Globus pallidus (tissue), 1 donor: ENCODE data around the gene DPP9.

ENCODE experiments used
- DNase-seq: peaks from one replicate; pipeline ENCODE4 v3.0.0-alpha.2; 2015; ENCODE audit warnings: low spot score

Gene DPP9

GRCh38 chr19:4656102-4656501, 67.5 kb downstream of the DPP9 start:
- no peak for DNase-seq

- no peak for DNase-seq
Observed at GRCh38 chr19:4654437-4655361, 68.9 kb downstream of the DPP9 start.

GRCh38 chr19:4653793-4654436, 69.7 kb downstream of the DPP9 start:
- no peak for DNase-seq

GRCh38 chr19:4652075-4652474, 71.6 kb downstream of the DPP9 start:
- no peak for DNase-seq

- DNase-seq, result no peak
Observed at GRCh38 chr19:4650159-4650558, 73.5 kb downstream of the DPP9 start.

GRCh38 chr19:4649392-4650047, 74.1 kb downstream of the DPP9 start:
- DNase-seq, result no peak

GRCh38 chr19:4647676-4648644, 75.7 kb downstream of the DPP9 start:
- no peak for DNase-seq

- DNase-seq, result no peak
Observed at GRCh38 chr19:4645718-4646117, 77.9 kb downstream of the DPP9 start.

- no peak for DNase-seq
Observed at GRCh38 chr19:4642625-4643024, 81.0 kb downstream of the DPP9 start.

GRCh38 chr19:4641132-4641531, 82.5 kb downstream of the DPP9 start:
- DNase-seq, result no peak

- no peak for DNase-seq
Observed at GRCh38 chr19:4640247-4641000, 83.2 kb downstream of the DPP9 start.

GRCh38 chr19:4639531-4640246, 84.0 kb downstream of the DPP9 start:
- no peak for DNase-seq

- peak; percentile 86 for DNase-seq
Observed at GRCh38 chr19:4638828-4639530, 84.7 kb downstream of the DPP9 start, which contains the start of gene TNFAIP8L1. Gene TNFAIP8L1 (plus strand): TSS chr19:4639516. CDS start chr19:4651870, 12,354 bp downstream.

- no peak for DNase-seq
Observed at GRCh38 chr19:4638317-4638716, 85.3 kb downstream of the DPP9 start.

GRCh38 chr19:4636761-4637160, 86.9 kb downstream of the DPP9 start:
- DNase-seq, result no peak

- DNase-seq, result no peak
Observed at GRCh38 chr19:4636151-4636717, 87.4 kb downstream of the DPP9 start.

- DNase-seq, result no peak
Observed at GRCh38 chr19:4635754-4636116, 87.9 kb downstream of the DPP9 start.

GRCh38 chr19:4633140-4633967, 90.3 kb downstream of the DPP9 start:
- peak; percentile 43 for DNase-seq
